Stomach (tissue), 9 donors: ENCODE data around the gene TNFRSF11A. TPM values are rescaled to one million over a fixed set of nuclear protein-coding genes. Genes with fewer than 3 reads are reported as not detected.

ENCODE experiments used
- DNase-seq, 2 donors: peaks; one replicate each; pipeline versions ENCODE4 v3.0.0 to v3.0.0-alpha.2; 2013 to 2019
- H3K27ac ChIP-seq, 5 donors: fragments of 200-600 bp in 4 of 5; sonication (generic) in 4 of 5; one replicate each; pipeline ENCODE4 v1.5.1; 2013 to 2019; ENCODE audit warnings: mild to moderate bottlenecking in 1 of 5, moderate library complexity in 1 of 5
- H3K27me3 ChIP-seq, 3 donors: fragments of 200-600 bp; sonication (generic); one replicate each; pipeline ENCODE4 v1.5.1; 2017 to 2019; ENCODE audit warnings: mixed run types in 1 of 3
- H3K36me3 ChIP-seq, 4 donors: fragments of 200-600 bp; sonication (generic); 1 replicate in 3 of 4; 2 replicates in 1 of 4; pipeline ENCODE4 v1.5.1; 2016 to 2019
- H3K4me1 ChIP-seq, 4 donors: fragments of 200-600 bp; sonication (generic); one replicate each; pipeline ENCODE4 v1.5.1; 2016 to 2019
- H3K4me3 ChIP-seq, 4 donors: fragments of 200-600 bp; sonication (generic) in 3 of 4; one replicate each; pipeline ENCODE4 v1.5.1; 2016 to 2019; ENCODE audit warnings: mild to moderate bottlenecking in 1 of 4
- H3K9me3 ChIP-seq, 4 donors: fragments of 200-600 bp; sonication (generic); one replicate each; pipeline ENCODE4 v1.5.1; 2016 to 2019
- CTCF ChIP-seq, 7 experiments: fragments of 450-650 bp in 4 of 7; fragments of 200-600 bp in 3 of 7; sonication (generic) in 3 of 7; IDR thresholded peaks; one replicate each; pipeline ENCODE4 v1.5.1; 2016 to 2019; ENCODE audit warnings: antibody characterized with exemption in 7 of 7, control low read depth in 2 of 7, mild to moderate bottlenecking in 1 of 7
- EP300 ChIP-seq: sonication (generic); formaldehyde crosslinking; IDR thresholded peaks from one replicate; pipeline ENCODE4 v1.6.1; 2017; ENCODE audit warnings: antibody characterized with exemption
- POLR2A ChIP-seq, 4 donors: fragments of 450-650 bp; IDR thresholded peaks; one replicate each; pipeline ENCODE4 v1.6.1; 2016; ENCODE audit warnings: antibody characterized with exemption in 4 of 4, control low read depth in 2 of 4, mild to moderate bottlenecking in 1 of 4, moderate library complexity in 1 of 4
- POLR2AphosphoS5 ChIP-seq, 3 donors: sonication (generic); formaldehyde crosslinking; IDR thresholded peaks; one replicate each; pipeline ENCODE4 v1.6.1; 2016; ENCODE audit warnings: antibody characterized with exemption in 3 of 3
- WGBS, 5 donors: extraction: QIAGEN DNeasy Blood & Tissue Kit in 3 of 5; methylation state at CpG; one replicate each; pipeline versions ENCODE4 v1.1.5 to v1.1.7; 2013 to 2018; 5-methylcytosine and 5-hydroxymethylcytosine counted together
- intact Hi-C: fragments of 100-400 bp; cut with DNase I; formaldehyde crosslinking; loops from one replicate; pipeline ENCODE4 v1.15.1; 2023; ENCODE audit warnings: low total_unique reads
- polyA plus RNA-seq, 3 donors: library from polyadenylated mRNA; stranded (reverse); fragments of 200-250 nt; gene quantifications; one replicate each; pipeline ENCODE4 v1.2.3, GENCODE V29; 2013
- total RNA-seq, 5 donors: library from RNA; depleted of rRNA; stranded (reverse); fragments of >200 nt; gene quantifications; one replicate each; pipeline versions ENCODE4 v1.1.0 to v1.2.3, GENCODE V29; 2014 to 2016
- donor health status: healthy with polysubstance abuse.
- donor health status: Bipolar disorder and iron deficiency.
- donor health status: healthy.

TNFRSF11A gene
- total and polyA plus RNA-seq, 8 donors = 0.45 to 50.3 (median 4.7) TPM

DNA sequence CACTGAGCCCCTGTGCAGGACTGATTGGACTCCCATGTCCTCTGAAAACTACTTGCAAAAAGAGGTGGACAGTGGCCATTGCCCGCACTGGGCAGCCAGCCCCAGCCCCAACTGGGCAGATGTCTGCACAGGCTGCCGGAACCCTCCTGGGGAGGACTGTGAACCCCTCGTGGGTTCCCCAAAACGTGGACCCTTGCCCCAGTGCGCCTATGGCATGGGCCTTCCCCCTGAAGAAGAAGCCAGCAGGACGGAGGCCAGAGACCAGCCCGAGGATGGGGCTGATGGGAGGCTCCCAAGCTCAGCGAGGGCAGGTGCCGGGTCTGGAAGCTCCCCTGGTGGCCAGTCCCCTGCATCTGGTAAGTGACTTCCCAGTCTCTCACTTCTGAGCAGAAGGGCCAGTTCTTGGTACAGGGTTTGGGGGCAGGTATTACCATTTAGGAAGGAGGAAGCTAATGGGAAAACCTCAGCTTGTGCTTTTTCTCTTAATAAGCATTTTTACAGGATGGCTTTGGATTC lies 44.1 kb downstream of the TNFRSF11A start:
- no peak overlapping the region for H3K27ac ChIP-seq
- intact Hi-C loops = no loop called here
- peaks cover 0 to 12% (median 4%) of the 10 kb centered on the region in 4 donors for H3K36me3 ChIP-seq
- H3K27me3 ChIP-seq = no peaks in the 10 kb centered on the region
- TF ChIP-seq POLR2A (IDR thresholded peaks at IDR 0.05) (no peak), EP300 (no peak), CTCF (IDR thresholded peaks at IDR 0.05) (no peak), POLR2AphosphoS5 (IDR thresholded peaks at IDR 0.05) (no peak)
- no peak overlapping the region for H3K4me3 ChIP-seq
- no peaks in the 10 kb centered on the region for H3K9me3 ChIP-seq
- no peak for DNase-seq
- H3K4me1 ChIP-seq = no peaks in the 10 kb centered on the region
- 88 to 100% (median 93%) methylated on average over 2 to 9 of the region's 9 CpGs for WGBS, 5 donors

- no peaks in the 10 kb centered on the region for H3K27me3 ChIP-seq
- H3K36me3 ChIP-seq = peaks cover 0 to 12% (median 4%) of the 10 kb centered on the region in 4 donors
- H3K27ac ChIP-seq = no peak overlapping the region
- intact Hi-C loops = no loop called here
- no peak overlapping the region for H3K4me3 ChIP-seq
- TF ChIP-seq POLR2AphosphoS5 (IDR thresholded peaks at IDR 0.05) = no peak
- TF ChIP-seq POLR2A (IDR thresholded peaks at IDR 0.05) = no peak
- no peak for TF ChIP-seq CTCF (IDR thresholded peaks at IDR 0.05)
- TF ChIP-seq EP300 = no peak
- no peak for DNase-seq
- H3K4me1 ChIP-seq = no peaks in the 10 kb centered on the region
- 65 to 78% (median 66%) methylated on average over 4 of the region's 4 CpGs for WGBS, 5 donors
- no peaks in the 10 kb centered on the region for H3K9me3 ChIP-seq
Observed at GRCh38 chr18:62370366-62370765, 45.3 kb downstream of the TNFRSF11A start.

- H3K27ac ChIP-seq = no peak overlapping the region
- intact Hi-C loops = no loop called here
- no peak overlapping the region for H3K4me3 ChIP-seq
- no peak for DNase-seq
- no peak for TF ChIP-seq CTCF (IDR thresholded peaks at IDR 0.05)
- TF ChIP-seq POLR2A (IDR thresholded peaks at IDR 0.05) = no peak
- TF ChIP-seq POLR2AphosphoS5 (IDR thresholded peaks at IDR 0.05) = no peak
- TF ChIP-seq EP300 = no peak
- H3K27me3 ChIP-seq = no peaks in the 10 kb centered on the region
- no peaks in the 10 kb centered on the region for H3K9me3 ChIP-seq
- H3K36me3 ChIP-seq = peaks cover 0 to 12% (median 4%) of the 10 kb centered on the region in 4 donors
- WGBS, 5 donors = 87 to 98% (median 93%) methylated on average over 10 of the region's 10 CpGs
- H3K4me1 ChIP-seq = no peaks in the 10 kb centered on the region
Observed at GRCh38 chr18:62371436-62371835, 46.3 kb downstream of the TNFRSF11A start.

DNA sequence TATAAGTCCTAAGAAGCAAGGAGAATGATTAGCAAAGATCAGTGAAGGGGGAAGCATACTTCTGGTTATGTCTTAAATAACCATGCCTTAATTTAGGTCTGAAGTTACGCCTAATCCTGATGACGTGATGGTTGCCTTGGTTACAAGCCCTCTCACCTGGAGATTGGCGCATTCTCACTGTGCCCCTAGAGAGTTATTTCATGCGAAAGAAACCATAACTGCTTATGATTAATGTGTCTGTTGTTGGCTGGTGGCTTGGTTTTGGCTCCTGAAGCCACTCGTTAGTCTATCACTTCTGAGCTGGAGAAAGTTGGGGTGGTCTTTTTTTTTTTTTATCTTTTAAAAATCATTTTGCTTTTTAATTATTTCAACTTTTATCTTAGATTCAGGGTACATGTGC lies 47.0 kb downstream of the TNFRSF11A start:
- Histone ChIP-seq H3K27me3 (no peaks in the 10 kb centered on the region), H3K9me3 (no peaks in the 10 kb centered on the region), H3K27ac (no peak overlapping the region), H3K4me3 (no peak overlapping the region), H3K36me3 (peaks cover 0 to 9% (median 4%) of the 10 kb centered on the region in 4 donors), H3K4me1 (no peaks in the 10 kb centered on the region)
- 81 to 91% (median 88%) methylated on average over 5 of the region's 5 CpGs for WGBS, 5 donors
- TF ChIP-seq POLR2AphosphoS5 (IDR thresholded peaks at IDR 0.05) (no peak), POLR2A (IDR thresholded peaks at IDR 0.05) (no peak), EP300 (no peak), CTCF (IDR thresholded peaks at IDR 0.05) (no peak)
- intact Hi-C loops = no loop called here
- no peak for DNase-seq
